ENCODE results near the gene ADAMTS14.

The ADAMTS14 gene

GRCh38 chr10:70648427-70648826 is 23.9 kb upstream of the ADAMTS14 start:
- no peak for TF ChIP-seq TEAD4 (IDR thresholded peaks at IDR 0.05)
- peak; percentile 26; the same call in 1 of the 2 replicates for TF ChIP-seq USF1 (IDR thresholded peaks at IDR 0.05)

GRCh38 chr10:70649526-70649925 is 22.8 kb upstream of the ADAMTS14 start:
- TF ChIP-seq YY1 (IDR thresholded peaks at IDR 0.05; ENCODE audit: low read depth) (no peak), FOXM1 (IDR thresholded peaks at IDR 0.05; ENCODE audit: borderline replicate concordance, low read depth) (no peak), CEBPB (IDR thresholded peaks at IDR 0.05) (no peak), REST (IDR thresholded peaks at IDR 0.05; ENCODE audit: low read depth) (no peak), TEAD4 (IDR thresholded peaks at IDR 0.05) (no peak), EP300 (IDR thresholded peaks at IDR 0.05; ENCODE audit: borderline replicate concordance) (no peak)

- no peak for TF ChIP-seq NFIC (IDR thresholded peaks at IDR 0.05)
- TF ChIP-seq ZBTB7A (IDR thresholded peaks at IDR 0.05; ENCODE audit: low read depth) = no peak
- TF ChIP-seq REST (IDR thresholded peaks at IDR 0.05; ENCODE audit: low read depth) = no peak
- no peak for TF ChIP-seq YY1 (IDR thresholded peaks at IDR 0.05; ENCODE audit: low read depth)
- no peak for TF ChIP-seq CEBPB (IDR thresholded peaks at IDR 0.05)
- no peak for TF ChIP-seq USF1 (IDR thresholded peaks at IDR 0.05)
- TF ChIP-seq CREB1 (IDR thresholded peaks at IDR 0.05; ENCODE audit: low read depth) = no peak
- TF ChIP-seq EP300 (IDR thresholded peaks at IDR 0.05; ENCODE audit: borderline replicate concordance) = no peak
- TF ChIP-seq EGR1 (IDR thresholded peaks at IDR 0.05) = no peak
- no peak for TF ChIP-seq RAD21 (IDR thresholded peaks at IDR 0.05; ENCODE audit: low read depth)
- no peak for TF ChIP-seq TAF1 (IDR thresholded peaks at IDR 0.05; ENCODE audit: low read depth)
- no peak for TF ChIP-seq TEAD4 (IDR thresholded peaks at IDR 0.05)
- no peak for TF ChIP-seq MAX (IDR thresholded peaks at IDR 0.05)
- no peak for TF ChIP-seq TCF12 (IDR thresholded peaks at IDR 0.05; ENCODE audit: low read depth)
- TF ChIP-seq FOXM1 (IDR thresholded peaks at IDR 0.05; ENCODE audit: borderline replicate concordance, low read depth) = no peak
These were observed 22.2 kb upstream of the ADAMTS14 start for GRCh38 chr10:70650104-70650503.

- TF ChIP-seq EGR1 (IDR thresholded peaks at IDR 0.05) (no peak), CEBPB (IDR thresholded peaks at IDR 0.05) (no peak), EP300 (IDR thresholded peaks at IDR 0.05; ENCODE audit: borderline replicate concordance) (no peak), CREB1 (IDR thresholded peaks at IDR 0.05; ENCODE audit: low read depth) (no peak), ZBTB7A (IDR thresholded peaks at IDR 0.05; ENCODE audit: low read depth) (no peak)
These were observed 21.6 kb upstream of the ADAMTS14 start for GRCh38 chr10:70650718-70651117.

- TF ChIP-seq NFIC (IDR thresholded peaks at IDR 0.05) (peak; percentile 68), USF1 (IDR thresholded peaks at IDR 0.05) (0 out of 2 replicates have a peak, but pooled peaks have one; percentile 42), MAX (IDR thresholded peaks at IDR 0.05) (peak; percentile 28; the same call in 1 of the 2 replicates), TAF1 (IDR thresholded peaks at IDR 0.05; ENCODE audit: low read depth) (no peak)
These were observed 20.6 kb upstream of the ADAMTS14 start for GRCh38 chr10:70651661-70652060.

GRCh38 chr10:70652761-70653657 is 19.3 kb upstream of the ADAMTS14 start:
- TF ChIP-seq EGR1 (IDR thresholded peaks at IDR 0.05) (no peak), ZBTB7A (IDR thresholded peaks at IDR 0.05; ENCODE audit: low read depth) (no peak), FOXM1 (IDR thresholded peaks at IDR 0.05; ENCODE audit: borderline replicate concordance, low read depth) (no peak), CREB1 (IDR thresholded peaks at IDR 0.05; ENCODE audit: low read depth) (no peak), TCF12 (IDR thresholded peaks at IDR 0.05; ENCODE audit: low read depth) (no peak), USF1 (IDR thresholded peaks at IDR 0.05) (no peak), NFIC (IDR thresholded peaks at IDR 0.05) (no peak), TEAD4 (IDR thresholded peaks at IDR 0.05) (no peak), RAD21 (IDR thresholded peaks at IDR 0.05; ENCODE audit: low read depth) (no peak), MAX (IDR thresholded peaks at IDR 0.05) (no peak), TAF1 (IDR thresholded peaks at IDR 0.05; ENCODE audit: low read depth) (no peak), REST (IDR thresholded peaks at IDR 0.05; ENCODE audit: low read depth) (no peak), CEBPB (IDR thresholded peaks at IDR 0.05) (no peak), YY1 (IDR thresholded peaks at IDR 0.05; ENCODE audit: low read depth) (no peak), EP300 (IDR thresholded peaks at IDR 0.05; ENCODE audit: borderline replicate concordance) (no peak)

Measured in Ishikawa (cell line).